Measurements from ENCODE around the gene OPRM1. TPM values are rescaled to one million over a fixed set of nuclear protein-coding genes. Genes with fewer than 3 reads are reported as not detected.
A peak's percentile ranks its signal among the peaks of the same experiment; 100 is the strongest.

OPRM1 gene
- total RNA-seq, 1 donor = under 0.01 TPM

GRCh38 chr6:154266560-154267099 lies 227.6 kb downstream of the OPRM1 start:
- DNase-seq (ENCODE audit: low read depth in 2 of 3, low spot score in 2 of 3) = no peak

GRCh38 chr6:154267508-154268106 lies 228.6 kb downstream of the OPRM1 start:
- DNase-seq (ENCODE audit: low read depth in 2 of 3, low spot score in 2 of 3) = no peak

- DNase-seq (ENCODE audit: low read depth in 2 of 3, low spot score in 2 of 3) = no peak
Measured at GRCh38 chr6:154268486-154268885, 229.4 kb downstream of the OPRM1 start.

- no peak for DNase-seq (ENCODE audit: low read depth in 2 of 3, low spot score in 2 of 3)
Measured at GRCh38 chr6:154274168-154274567, 235.1 kb downstream of the OPRM1 start.

- DNase-seq (ENCODE audit: low read depth in 2 of 3, low spot score in 2 of 3) = peak; percentile 23 to 64 (median 33)
Measured at GRCh38 chr6:154276810-154277628, 238.0 kb downstream of the OPRM1 start.

GRCh38 chr6:154277629-154278017 lies 238.6 kb downstream of the OPRM1 start:
- DNase-seq (ENCODE audit: low read depth in 2 of 3, low spot score in 2 of 3) = no peak

GRCh38 chr6:154280521-154280920 lies 241.5 kb downstream of the OPRM1 start:
- peak in 1 of 3 donors; percentile 40 for DNase-seq (ENCODE audit: low read depth in 2 of 3, low spot score in 2 of 3)

- no peak for DNase-seq (ENCODE audit: low read depth in 2 of 3, low spot score in 2 of 3)
Measured at GRCh38 chr6:154284313-154284853, 245.3 kb downstream of the OPRM1 start.

GRCh38 chr6:154285826-154286225 lies 246.8 kb downstream of the OPRM1 start:
- no peak for DNase-seq (ENCODE audit: low read depth in 2 of 3, low spot score in 2 of 3)

- peak in 1 of 3 donors; percentile 25 for DNase-seq (ENCODE audit: low read depth in 2 of 3, low spot score in 2 of 3)
Measured at GRCh38 chr6:154289818-154290508, 250.9 kb downstream of the OPRM1 start.

GRCh38 chr6:154292066-154292465 lies 253.0 kb downstream of the OPRM1 start:
- DNase-seq (ENCODE audit: low read depth in 2 of 3, low spot score in 2 of 3) = no peak

- no peak for DNase-seq (ENCODE audit: low read depth in 2 of 3, low spot score in 2 of 3)
Measured at GRCh38 chr6:154292855-154293519, 253.9 kb downstream of the OPRM1 start.

- DNase-seq (ENCODE audit: low read depth in 2 of 3, low spot score in 2 of 3) = no peak
Measured at GRCh38 chr6:154295733-154296132, 256.7 kb downstream of the OPRM1 start.
